Nephron (organoid): ENCODE data around the gene GLYR1.

Experiments used
- H3K27ac Mint-ChIP-seq, 3 experiments: 2 replicates each; pipeline ENCODE4 v1.8.0; 2020; ENCODE audit warnings: mixed read lengths in 3 of 3, mild to moderate bottlenecking in 2 of 3, moderate library complexity in 1 of 3
- H3K27me3 Mint-ChIP-seq: 2 replicates; pipeline ENCODE4 v1.8.0; 2021; ENCODE audit warnings: low read depth, mild to moderate bottlenecking, moderate library complexity, mixed read lengths
- H3K36me3 Mint-ChIP-seq: 2 replicates; pipeline ENCODE4 v1.8.0; 2020; ENCODE audit warnings: low read depth, mixed read lengths
- H3K4me1 Mint-ChIP-seq: 2 replicates; pipeline ENCODE4 v1.8.0; 2020; ENCODE audit warnings: mixed read lengths
- H3K4me3 Mint-ChIP-seq, 3 experiments: 2 replicates each; pipeline ENCODE4 v1.8.0; 2020; ENCODE audit warnings: mild to moderate bottlenecking in 3 of 3, mixed read lengths in 3 of 3, moderate library complexity in 2 of 3
- H3K9me3 Mint-ChIP-seq: 2 replicates; pipeline ENCODE4 v1.8.0; 2020; ENCODE audit warnings: mixed read lengths
- TF ChIP-seq, protein P1 (sequence below), 3 experiments: fragments of 200-600 bp; sonication (generic); IDR thresholded peaks; one replicate each; pipeline ENCODE4 v1.5.0; 2021; ENCODE audit warnings: antibody characterized with exemption in 3 of 3; ENCODE audit not compliant: unreplicated experiment in 3 of 3

GLYR1 gene

DNA sequence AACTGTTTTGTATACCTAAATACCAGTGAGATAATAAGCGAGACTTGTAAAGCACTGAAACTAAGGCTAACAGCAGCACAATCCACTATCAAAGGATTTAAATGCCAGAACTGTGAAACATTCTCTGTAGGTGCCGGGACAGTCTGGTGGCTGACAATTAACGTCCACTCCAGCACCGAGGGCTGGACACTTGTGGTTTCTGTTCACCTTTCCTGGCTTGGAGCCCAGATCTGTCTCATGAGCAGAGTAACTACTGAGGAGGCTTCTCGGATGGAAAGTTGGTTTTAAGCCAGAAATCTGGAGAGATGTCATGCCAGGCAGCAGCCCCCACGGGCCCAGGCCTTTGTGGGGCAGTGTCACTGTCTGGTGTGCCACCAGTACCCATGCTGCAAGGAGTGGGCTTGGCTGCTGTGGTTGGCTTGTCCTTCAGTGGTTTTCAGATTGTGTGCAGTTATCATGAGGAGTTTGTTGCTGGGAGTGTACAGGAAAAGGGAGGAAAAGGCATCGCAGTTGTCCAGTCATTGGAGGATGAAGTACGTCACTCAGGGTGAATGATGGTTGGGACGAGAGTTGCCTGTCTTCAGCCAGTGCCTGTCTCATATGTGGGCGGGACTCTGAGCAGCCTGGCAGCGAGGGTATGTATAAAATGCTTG, 35.7 kb upstream of the GLYR1 start:
- H3K36me3 Mint-ChIP-seq = peaks cover 82% of the 10 kb centered on the region
- peaks cover 21% of the 10 kb centered on the region for H3K4me1 Mint-ChIP-seq
- H3K4me3 Mint-ChIP-seq = no peak overlapping the region
- peak overlapping the region; percentile 80 to 87 (median 86) for H3K27ac Mint-ChIP-seq
- H3K27me3 Mint-ChIP-seq = peaks cover under 1% of the 10 kb centered on the region
- TF ChIP-seq, protein P1, sequence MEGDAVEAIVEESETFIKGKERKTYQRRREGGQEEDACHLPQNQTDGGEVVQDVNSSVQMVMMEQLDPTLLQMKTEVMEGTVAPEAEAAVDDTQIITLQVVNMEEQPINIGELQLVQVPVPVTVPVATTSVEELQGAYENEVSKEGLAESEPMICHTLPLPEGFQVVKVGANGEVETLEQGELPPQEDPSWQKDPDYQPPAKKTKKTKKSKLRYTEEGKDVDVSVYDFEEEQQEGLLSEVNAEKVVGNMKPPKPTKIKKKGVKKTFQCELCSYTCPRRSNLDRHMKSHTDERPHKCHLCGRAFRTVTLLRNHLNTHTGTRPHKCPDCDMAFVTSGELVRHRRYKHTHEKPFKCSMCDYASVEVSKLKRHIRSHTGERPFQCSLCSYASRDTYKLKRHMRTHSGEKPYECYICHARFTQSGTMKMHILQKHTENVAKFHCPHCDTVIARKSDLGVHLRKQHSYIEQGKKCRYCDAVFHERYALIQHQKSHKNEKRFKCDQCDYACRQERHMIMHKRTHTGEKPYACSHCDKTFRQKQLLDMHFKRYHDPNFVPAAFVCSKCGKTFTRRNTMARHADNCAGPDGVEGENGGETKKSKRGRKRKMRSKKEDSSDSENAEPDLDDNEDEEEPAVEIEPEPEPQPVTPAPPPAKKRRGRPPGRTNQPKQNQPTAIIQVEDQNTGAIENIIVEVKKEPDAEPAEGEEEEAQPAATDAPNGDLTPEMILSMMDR (IDR thresholded peaks at IDR 0.05; ENCODE audit: unreplicated experiment in 3 of 3) = no peak
- no peaks in the 10 kb centered on the region for H3K9me3 Mint-ChIP-seq

DNA sequence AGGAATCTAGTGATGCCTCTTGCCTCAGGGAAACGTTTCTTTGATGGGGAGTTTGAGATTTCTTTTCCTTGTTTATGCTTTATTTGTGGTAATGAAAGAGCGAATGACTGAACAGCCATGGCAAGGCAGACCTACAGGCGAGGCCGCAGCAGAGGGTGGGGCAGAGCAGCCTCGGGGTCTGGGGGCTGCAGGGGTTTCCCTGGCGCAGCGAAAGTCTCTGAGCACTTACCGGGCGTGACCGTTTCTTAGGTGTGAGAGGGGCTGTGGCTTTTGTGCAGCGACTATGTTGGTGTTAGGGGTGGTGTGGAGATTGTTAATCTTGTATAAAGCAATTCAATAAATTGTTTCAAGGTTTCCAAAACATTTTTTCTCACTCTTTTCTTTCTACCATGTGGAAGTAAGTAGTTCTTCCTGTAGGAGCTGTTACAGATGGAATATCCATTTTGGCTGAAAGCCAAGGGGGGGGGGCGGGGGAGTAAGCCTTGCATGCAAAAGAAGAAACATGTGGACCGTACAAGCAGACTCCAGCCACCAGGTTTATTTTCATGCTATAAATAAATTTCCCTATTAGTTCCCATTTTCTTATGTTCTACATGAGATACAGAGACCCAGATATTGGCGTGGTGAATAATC, 35.0 kb upstream of the GLYR1 start:
- H3K36me3 Mint-ChIP-seq = peaks cover 82% of the 10 kb centered on the region
- H3K4me3 Mint-ChIP-seq = peak overlapping the region in 1 of 3 experiments; percentile 35
- TF ChIP-seq, protein P1 (IDR thresholded peaks at IDR 0.05; ENCODE audit: unreplicated experiment in 3 of 3) = no peak
- no peaks in the 10 kb centered on the region for H3K27me3 Mint-ChIP-seq
- no peaks in the 10 kb centered on the region for H3K9me3 Mint-ChIP-seq
- peak overlapping the region; percentile 80 to 87 (median 86) for H3K27ac Mint-ChIP-seq
- H3K4me1 Mint-ChIP-seq = peaks cover 21% of the 10 kb centered on the region

DNA sequence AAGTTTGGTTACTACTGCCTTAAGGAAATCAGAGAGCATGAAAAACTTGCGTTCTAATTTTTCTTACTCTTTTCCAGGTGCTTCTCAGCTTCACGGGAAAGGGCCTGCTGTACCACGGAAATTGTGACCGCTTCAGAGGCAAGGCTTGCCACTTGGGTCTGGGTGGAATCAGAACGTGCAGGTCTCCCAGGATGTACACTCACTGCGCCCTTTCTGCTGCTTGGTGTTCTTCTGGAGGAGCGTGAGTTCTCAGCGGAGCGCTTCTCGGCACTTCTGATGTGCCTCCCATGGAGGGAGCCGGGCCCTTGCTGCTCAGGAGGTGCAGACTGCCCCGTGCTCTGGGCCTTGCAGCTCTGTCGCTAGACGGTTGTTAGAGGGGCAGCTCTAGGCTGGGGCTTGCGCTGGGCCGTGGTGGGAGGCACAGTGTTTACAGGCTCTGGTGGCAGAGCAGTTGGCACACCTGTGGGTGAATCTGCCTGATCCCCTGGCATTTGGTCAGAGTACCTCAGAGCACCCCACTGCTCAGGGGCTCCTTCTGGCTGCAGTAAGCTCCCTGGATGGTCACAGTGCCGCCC, 33.0 kb upstream of the GLYR1 start:
- TF ChIP-seq, protein P1 (IDR thresholded peaks at IDR 0.05; ENCODE audit: unreplicated experiment in 3 of 3) = no peak
- Mint-ChIP-seq H3K9me3 (no peaks in the 10 kb centered on the region), H3K27me3 (no peaks in the 10 kb centered on the region), H3K4me3 (no peak overlapping the region), H3K27ac (no peak overlapping the region), H3K4me1 (peaks cover 21% of the 10 kb centered on the region), H3K36me3 (peaks cover 77% of the 10 kb centered on the region)

DNA sequence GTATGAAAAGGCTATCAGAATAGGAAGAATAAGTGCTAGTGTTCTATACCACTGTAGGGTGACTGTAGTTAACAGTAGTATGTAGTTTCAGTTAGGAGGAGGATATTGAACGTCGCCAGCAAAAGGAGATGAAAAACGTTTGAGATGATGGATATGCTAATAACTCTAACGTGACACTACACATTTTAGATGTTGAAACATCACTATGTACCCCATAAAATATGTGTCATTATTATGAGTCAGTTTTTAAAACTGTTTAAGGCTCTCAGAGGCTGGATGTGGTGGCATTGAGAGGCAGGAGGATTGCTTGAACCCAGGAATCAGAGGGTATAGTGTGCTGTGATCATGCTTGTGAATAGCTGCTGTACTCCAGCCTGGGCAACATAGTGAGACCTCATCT, 32.0 kb upstream of the GLYR1 start:
- H3K36me3 Mint-ChIP-seq = peaks cover 73% of the 10 kb centered on the region
- H3K27me3 Mint-ChIP-seq = no peaks in the 10 kb centered on the region
- peak overlapping the region in 1 of 3 experiments; percentile 7 for H3K27ac Mint-ChIP-seq
- H3K4me1 Mint-ChIP-seq = peaks cover 21% of the 10 kb centered on the region
- H3K9me3 Mint-ChIP-seq = no peaks in the 10 kb centered on the region
- TF ChIP-seq, protein P1 (IDR thresholded peaks at IDR 0.05; ENCODE audit: unreplicated experiment in 3 of 3) = no peak
- H3K4me3 Mint-ChIP-seq = no peak overlapping the region

DNA sequence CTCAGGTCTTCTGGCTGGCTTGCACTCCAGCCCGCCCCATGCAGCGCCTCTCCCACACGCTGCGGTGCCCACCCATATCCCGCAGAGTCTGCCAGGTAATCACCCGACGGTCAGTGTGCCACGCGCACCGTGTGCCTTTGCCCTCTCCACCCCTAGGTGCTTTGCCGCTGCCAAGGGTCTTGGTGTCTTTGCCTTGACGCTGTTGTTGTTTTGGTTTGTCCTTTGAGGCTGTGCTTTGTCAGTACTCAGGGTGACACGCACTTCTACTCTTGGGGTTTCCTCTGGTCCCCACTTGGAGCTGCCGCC, 30.2 kb upstream of the GLYR1 start:
- no peaks in the 10 kb centered on the region for H3K9me3 Mint-ChIP-seq
- no peaks in the 10 kb centered on the region for H3K27me3 Mint-ChIP-seq
- TF ChIP-seq, protein P1 (IDR thresholded peaks at IDR 0.05; ENCODE audit: unreplicated experiment in 3 of 3) = no peak
- no peak overlapping the region for H3K4me3 Mint-ChIP-seq
- peaks cover 13% of the 10 kb centered on the region for H3K4me1 Mint-ChIP-seq
- H3K36me3 Mint-ChIP-seq = peaks cover 66% of the 10 kb centered on the region
- H3K27ac Mint-ChIP-seq = no peak overlapping the region
